GM21529 (cell line): ENCODE data around the gene DIP2C.
"Not testable (repeated sequence)": the region's sequence is repeated elsewhere in the genome, so short reads cannot be mapped to it uniquely, and the experiment has no call there.

Experiments
- ATAC-seq: cut with Tn5 transposase; IDR thresholded peaks from one replicate; pipeline ENCODE4 v1.9.1; 2021; ENCODE audit not compliant: unreplicated experiment

Gene DIP2C

DNA sequence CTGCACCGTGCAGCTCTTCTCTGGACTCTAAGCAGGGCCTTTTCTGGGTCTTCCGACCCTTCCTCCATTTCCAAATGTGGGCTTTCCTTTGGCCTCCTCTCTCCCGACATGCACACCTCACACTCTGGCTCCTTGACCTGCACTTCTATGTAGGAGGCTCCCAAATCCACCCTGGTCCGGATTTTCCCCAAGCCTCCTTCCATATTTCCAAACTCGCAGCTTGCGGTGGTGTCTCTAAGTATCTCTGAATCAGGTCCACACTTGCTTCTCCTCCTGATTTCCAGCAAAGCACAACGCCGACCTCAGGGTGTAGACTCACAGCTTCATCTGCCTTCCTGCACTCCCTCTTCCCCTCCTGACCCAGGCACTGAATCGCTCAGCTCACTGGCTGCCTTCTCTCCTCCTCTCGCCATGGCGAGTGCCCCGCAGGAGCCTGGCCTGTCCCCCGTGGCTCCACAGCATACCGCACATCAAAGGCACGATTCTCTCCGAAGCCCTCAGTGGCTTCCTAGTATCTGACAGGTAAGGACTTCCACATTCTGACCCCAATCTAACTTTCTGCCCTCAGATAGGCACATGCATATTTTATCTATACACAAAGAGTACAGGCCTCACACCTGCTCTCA lies 27.8 kb downstream of the DIP2C start:
- no peak for ATAC-seq

DNA sequence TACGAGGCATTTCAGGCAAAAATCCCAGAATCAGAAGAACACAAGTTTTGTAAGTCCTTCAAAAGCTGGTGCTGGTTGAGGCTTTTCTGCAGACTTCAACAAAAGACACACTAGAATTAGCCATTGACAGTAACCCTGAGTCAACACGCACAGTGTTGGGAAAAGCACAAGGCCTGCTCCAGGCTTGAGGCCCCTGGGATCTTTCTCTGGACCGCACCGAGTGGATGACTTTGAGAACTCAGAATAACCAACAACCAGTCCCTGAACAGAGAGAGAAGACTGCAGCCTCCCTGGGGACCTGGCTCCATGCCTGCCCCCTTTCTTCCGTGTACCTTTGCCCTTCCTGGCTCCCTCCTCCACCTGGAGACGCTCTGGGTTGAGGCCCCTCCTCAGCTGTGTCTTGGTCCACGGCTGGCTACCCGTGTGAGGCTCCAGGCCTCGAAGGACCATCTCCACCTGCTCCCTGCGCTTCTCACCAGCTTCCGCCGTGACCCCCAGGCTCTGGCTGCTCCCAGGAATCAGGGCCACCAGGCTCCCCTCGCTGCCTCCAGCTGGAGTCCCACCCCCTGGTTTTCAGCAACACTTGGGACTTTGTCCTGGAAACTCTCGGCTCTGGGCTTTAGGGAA lies 28.4 kb downstream of the DIP2C start:
- no peak for ATAC-seq

DNA sequence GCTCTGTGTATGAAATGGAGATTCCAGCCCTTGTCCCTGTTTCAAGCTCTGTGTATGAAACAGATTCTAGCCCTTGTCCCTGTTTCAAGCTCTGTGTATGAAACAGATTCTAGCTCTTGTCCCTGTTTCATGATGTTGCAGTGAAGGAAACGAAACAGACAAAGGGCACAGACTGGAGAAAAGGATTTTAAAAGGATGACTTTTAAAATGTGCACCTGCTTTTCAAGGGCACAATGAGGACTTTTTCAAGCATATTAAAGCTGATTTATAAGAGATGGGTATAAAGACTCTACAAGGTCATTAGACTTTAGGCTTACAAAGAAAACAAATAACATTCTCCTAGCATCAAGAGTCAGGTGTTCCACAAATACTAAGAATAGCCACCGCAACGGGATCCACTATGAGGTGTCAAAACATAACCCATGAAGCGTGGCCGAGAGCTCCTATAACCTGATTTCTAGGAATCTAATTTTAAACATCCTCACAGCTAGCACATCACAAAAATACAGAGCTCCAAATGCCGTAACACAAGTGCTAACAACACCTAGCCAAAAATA lies 29.0 kb downstream of the DIP2C start:
- ATAC-seq = no peak

DNA sequence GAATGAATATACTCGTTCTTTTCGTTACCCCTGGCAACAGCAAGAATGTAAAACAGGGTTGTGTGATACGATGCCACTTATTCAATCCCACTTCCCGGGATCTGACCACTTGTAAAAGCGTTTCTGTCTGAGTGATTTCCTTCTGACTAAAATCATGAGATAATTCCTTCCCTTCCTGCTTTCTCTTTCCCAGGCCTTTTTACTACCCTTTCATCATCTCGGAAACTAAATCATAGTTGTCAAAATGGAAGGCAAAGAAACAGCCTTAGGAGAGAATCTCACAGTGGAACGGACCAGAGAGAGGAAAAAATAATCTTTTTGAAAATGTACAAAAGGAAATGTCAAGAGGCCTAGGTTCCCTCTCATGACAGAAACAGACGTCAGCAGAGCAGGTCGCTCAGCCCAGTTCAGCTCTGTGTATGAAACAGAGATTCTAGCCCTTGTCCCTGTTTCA lies 29.8 kb downstream of the DIP2C start:
- no peak for ATAC-seq

DNA sequence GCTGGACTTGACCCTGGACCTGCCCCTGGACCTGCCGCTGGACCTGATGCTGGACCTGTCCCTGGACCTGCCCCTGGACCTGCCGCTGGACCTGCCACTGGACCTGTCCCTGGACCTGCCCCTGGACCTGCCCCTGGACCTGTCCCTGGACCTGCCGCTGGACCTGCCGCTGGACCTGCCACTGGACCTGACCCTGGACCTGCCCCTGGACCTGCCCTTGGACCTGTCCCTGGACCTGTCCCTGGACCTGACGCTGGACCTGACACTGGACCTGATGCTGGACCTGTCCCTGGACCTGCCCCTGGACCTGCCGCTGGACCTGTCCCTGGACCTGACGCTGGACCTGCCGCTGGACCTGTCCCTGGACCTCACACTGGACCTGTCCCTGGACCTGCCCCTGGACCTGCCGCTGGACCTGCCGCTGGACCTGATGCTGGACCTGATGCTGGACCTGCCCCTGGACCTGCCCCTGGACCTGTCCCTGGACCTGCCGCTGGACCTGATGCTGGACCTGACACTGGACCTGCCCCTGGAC lies 31.6 kb downstream of the DIP2C start:
- ATAC-seq = not testable (repeated sequence)

DNA sequence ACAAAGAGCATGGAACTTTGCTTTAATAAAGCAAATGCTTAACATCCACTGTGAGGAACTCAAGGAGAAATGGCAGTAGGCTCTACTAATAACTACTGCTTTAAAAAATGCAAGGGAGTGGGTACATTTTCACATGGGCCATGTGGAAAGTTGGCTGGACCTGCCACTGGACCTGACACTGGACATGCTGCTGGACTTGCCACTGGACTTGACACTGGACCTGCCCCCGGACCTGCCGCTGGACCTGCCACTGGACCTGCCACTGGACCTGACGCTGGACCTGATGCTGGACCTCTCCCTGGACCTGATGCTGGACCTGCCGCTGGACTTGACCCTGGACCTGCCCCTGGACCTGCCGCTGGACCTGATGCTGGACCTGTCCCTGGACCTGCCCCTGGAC lies 32.6 kb downstream of the DIP2C start:
- no peak for ATAC-seq

DNA sequence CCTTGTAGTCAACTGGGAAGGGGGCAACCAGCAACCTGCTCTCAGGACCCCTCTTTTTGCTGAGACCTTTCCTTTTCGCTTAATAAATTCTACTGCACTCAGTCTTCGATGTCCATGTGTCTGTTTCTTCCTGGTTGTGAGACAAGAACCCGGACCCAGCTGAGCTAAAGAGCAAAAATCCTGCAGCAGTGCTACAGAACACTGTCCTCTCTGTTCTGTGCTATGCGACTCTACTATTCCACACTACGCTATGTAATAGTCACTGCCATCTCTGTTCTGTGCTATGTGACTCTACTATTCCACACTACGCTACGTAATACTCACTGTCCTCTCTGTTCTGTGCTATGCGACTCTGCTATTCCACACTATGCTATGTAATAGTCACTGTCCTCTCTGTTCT lies 34.3 kb downstream of the DIP2C start:
- no peak for ATAC-seq

DNA sequence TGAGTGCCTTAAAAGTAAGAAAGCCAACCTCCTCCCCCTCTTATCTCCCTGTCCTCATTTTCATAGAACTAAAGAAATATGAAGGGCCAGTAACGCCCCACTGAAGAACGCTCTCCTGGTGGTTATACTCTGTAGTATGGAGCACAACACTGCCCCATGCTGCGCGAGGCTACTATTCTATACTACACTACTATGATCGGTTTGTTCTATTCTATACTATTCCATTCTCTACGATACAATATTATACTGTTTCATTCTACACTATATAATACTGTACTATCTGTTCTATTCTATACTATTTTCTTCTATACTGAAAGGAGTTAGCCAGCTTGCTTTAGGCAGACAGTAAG lies 34.8 kb downstream of the DIP2C start:
- ATAC-seq = no peak

DNA sequence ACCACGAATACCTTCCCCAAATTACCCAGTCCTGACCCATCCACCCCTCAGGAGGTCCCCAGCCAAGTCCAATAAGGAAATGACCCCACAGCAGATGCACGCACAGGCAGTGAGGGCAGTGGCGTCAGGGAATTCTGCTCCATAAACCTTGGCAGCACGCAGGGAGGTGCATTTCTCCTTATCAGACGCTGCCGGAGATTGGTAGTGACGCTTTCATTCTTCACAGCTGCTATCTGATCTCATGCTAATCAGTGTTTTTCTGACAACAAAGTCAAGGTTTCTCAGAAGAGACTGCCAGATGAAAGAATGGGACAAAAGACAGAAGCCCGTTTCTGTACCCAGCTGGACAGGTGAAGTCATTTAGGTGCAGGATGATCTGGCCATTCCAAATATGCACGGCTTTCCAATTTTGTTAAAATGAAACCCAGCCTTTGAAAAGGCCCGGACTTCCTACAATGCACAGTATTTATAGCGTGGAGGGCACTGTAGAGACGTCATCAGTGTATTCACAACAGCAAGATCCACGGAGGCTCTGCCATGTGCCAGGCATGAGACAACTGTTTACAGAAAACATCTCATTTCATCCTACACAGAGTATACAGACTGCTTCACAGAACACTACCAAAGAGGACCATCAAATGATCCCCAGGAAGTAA lies 35.3 kb downstream of the DIP2C start:
- no peak for ATAC-seq

DNA sequence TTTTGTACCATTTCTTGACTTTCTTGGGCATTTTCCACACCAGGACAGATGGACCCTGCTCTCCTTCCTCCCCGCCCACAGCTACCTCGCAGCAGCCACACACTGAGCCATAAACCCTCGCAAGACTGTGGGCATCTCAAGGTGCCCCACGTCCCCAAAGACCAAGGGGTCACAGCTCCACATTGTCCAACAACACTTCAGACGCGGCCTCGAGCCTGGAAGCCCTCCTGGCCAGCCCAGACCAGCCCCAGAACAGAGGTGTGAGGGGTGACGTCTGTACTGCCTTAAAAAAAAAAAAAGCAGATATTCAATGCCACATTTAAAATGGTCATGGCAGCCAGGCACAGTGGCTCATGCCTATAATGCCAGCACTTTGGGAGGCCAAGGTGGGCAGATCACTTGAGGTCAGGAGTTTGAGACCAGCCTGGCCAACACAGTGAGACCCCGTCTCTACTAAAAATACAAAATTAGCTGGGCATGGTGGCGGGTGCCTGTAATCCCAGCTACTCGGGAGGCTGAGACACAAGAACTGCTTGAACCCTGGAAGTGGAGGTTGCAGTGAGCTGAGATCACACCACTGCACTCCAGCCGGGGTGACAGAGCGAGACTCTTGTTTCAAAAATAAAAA lies 36.5 kb downstream of the DIP2C start:
- ATAC-seq = not testable (repeated sequence)

DNA sequence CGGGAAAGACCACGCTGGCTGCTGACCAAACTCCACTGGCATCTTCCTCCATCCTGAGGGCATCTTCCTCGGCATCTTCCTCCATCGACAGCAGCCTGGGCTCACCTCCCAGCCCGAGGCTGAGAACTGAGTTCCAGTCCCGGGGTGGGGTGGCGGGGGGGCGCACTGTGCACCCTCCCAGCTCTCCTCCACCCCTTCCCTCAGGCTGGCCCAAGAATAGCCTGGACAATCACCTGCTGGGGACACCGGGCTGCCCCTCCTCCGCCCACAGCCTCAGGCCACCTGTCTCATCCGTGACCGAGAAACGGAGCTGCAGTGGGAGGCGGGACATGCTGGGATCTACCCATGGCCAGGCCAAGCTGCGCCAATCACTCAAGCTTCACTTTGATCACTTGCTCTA lies 37.2 kb downstream of the DIP2C start:
- ATAC-seq = no peak

DNA sequence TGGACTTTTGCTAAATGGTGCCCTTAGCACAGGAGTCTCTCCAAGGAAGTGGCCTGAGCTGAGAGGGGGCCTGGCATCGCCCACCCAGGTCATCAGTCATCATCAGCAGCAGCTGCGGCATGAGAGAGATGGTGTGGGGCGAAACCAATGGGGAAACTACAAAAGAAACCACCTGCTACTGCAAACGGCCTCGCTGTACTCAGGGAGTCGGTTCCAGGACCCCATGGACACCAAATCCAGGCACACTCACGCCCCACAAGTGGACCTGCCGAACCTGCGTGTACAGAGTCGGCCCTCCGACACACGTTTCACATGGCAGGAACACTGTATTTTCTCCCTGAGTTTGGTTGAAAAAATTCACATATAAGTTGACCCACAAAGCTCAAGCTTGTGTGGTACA lies 37.8 kb downstream of the DIP2C start:
- ATAC-seq = no peak

DNA sequence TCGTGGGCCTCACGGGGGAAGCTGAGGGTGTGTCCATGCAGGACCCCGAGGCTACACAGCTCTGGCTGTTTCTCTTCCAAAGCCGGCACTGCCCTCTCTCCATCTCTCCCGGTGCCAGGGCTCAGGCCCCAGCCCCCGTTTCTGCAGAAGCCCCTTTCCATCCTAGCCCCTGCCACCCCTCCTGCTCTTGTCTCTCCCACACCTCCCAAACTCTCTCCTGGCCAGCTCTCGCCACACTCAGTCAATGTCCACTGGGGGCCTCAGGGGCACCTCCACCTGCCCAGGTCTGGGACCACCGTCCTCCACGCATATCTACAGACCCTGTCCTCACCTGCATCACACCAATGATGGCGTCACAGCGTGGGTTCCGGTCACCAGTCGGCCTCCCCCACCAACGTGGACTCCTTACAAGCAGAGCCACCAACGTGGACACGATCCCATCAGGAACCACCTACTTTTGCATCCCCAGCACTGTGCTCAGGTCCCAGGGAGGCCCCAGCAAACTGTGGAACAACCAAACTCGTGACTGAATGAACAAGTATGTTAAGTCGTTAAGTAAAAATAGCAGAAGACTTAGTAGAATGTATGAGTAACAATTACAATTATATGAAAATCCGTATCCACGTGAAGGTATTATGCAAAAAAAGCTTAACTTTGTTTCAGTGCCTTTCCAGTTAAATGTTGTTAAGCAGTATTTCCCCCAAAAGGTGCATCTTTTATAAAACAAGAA lies 38.4 kb downstream of the DIP2C start:
- no peak for ATAC-seq

DNA sequence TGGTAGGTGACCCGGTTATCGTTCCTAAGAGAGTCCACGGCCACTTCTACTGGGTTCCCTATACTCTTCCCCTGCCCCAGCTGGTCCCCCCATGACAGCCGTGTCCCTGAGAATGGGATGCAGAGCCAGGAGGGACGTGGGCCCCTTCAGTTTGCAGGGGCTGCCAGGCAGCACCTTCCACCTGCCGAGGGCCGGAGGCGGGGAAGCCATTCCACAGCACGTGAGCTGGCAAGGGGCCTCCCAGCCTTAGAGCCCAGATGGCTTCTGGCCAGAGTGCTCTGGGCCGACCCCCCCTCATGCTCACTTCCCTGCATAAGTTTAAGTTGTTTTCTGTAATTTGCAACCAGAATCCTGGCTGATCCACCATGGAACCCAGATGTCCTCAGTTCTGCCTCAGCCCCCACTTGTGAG lies 39.0 kb downstream of the DIP2C start:
- ATAC-seq = no peak

DNA sequence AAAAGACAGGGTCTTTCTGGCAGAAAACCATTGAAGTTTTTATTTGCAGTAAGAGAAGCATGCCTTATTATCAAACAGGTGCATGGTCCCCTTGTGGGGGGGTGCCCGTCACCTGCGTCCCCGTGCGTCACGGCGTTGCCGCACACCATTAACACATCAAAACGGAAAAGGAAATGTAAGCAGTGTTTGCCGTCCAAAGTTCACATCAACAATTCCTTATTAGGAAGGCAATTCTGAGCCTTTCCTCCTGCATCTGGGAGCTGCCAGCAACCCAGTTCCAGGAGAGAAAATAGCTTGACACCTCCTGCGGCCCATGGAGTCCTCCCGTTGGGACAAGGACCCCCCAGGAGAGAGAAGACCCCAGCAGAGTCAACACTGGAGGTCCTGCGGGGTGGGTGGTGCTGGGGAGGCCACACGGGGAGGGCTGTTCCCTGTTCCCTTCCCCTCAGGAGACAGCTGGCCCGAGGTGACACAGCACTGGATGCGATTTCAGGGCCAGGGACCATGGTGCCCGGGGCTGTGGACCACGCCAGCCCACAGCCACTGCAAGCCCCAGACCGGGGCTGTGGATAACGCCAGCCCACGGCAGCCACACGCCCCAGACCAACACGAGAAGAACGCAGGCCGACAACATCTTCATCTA lies 39.5 kb downstream of the DIP2C start:
- ATAC-seq = no peak

DNA sequence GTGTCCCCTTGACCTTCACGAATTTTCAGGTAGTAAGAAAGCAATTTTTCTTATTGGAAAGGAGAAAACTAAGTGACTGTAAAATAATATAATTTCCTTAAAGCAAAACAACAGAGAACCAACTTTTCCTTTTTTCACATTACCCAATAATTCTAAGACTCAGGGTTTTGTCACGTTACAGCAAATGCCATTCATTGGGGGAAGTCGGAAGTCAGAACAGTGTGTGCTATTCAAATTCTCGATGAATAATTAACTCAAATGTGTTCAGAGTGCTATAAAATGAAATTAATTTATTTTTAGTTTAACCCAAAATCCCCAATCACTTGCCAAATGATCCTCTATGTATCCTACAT lies 40.0 kb downstream of the DIP2C start:
- ATAC-seq = no peak

DNA sequence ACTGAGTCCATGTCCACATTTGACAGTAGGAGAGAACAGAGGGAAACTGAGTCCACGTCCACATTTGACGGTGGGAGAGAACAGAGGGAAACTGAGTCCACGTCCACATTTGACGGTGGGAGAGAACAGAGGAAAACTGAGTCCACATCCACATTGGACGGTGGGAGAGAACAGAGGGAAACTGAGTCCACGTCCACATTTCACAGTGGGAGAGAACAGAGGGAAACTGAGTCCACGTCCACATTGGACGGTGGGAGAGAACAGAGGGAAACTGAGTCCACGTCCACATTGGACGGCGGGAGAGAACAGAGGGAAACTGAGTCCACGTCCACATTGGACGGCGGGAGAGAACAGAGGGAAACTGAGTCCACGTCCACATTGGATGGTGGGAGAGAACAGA lies 42.4 kb downstream of the DIP2C start:
- not testable (repeated sequence) for ATAC-seq

DNA sequence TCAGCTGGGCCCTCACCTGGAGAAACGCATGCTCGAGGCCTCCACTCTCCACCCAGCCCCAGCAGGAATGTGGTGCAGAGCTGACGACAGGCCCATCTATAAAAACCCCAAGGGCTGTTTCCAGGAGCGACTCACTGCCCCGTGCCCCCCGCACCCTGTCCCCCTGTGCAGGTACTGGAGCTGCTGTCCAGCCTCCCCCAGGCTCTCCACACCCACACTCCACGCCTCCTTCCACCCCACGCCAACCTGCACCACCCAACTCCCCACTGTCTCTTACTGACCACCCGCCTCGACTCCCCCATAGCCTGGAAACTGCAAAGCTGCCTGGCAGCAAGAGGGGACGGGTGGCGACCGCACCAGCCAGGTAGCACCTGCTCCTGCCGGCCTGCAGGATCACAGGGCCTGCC lies 43.3 kb downstream of the DIP2C start:
- no peak for ATAC-seq

DNA sequence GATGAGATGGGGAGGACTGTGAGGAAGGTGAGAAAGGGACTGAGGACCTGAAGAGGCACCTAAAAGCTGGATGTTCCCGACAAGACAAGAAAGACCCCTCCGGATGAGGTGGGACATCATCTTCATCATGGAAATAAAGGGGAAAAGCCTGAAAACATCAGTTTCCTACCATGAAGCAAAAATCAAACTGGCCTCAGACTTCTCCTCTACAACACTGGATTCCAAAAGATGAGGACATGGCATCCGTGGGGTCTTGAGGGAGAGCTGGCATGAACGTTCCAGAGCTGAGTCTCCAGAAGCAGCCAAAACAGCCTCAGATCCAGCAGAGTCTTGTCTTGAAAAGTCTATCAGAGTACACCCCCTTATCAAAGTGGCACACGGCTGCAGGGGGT lies 44.5 kb downstream of the DIP2C start:
- ATAC-seq = no peak

DNA sequence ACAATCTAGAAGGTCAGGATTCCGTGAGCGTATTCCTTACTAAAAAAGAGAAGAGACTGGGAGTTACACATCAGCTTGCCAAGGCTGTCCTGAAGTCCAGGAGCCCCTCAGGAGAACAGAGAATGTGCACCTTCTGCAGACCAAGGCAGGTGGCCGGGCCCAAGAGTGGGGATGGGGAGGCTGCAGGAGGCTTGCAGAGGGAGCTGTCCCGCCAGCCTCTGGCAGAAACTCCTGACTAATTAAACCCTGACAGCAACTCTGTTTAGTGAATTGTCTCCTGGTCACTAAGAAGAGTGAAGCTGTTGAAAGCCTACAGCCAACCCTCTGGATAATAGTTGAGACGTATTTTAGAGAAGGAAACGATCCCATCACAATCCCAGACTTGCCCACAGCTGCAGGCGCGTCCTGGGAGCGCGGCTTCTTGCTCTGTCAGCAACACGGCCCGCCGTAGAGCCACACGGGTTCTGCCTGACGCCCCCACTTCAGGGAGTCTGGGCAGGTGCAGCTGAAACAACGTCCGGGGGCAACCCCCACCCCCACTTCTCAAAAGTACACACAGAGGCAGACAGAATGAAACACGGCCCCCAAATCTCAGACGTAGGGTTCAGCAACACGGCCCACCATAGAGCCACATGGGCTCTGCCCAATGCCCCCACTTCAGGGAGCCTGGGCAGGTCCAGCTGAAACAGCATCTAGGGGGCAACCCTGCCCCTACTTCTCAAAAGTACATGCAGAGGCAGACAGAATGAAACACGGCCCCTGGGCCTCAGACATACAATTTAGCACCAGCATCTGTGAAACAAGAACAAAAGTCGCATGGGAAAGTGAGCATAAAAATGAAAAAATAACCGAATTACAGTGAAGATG lies 45.2 kb downstream of the DIP2C start:
- ATAC-seq = no peak
